Measurements from ENCODE around the gene IDH3B. TPM values are rescaled to one million over a fixed set of nuclear protein-coding genes. Genes with fewer than 3 reads are reported as not detected.
"Not testable (repeated sequence)": the region's sequence is repeated elsewhere in the genome, so short reads cannot be mapped to it uniquely, and the experiment has no call there.

IDH3B gene
- total RNA-seq, 1 experiment from 2014 or later, result 135 TPM

DNA sequence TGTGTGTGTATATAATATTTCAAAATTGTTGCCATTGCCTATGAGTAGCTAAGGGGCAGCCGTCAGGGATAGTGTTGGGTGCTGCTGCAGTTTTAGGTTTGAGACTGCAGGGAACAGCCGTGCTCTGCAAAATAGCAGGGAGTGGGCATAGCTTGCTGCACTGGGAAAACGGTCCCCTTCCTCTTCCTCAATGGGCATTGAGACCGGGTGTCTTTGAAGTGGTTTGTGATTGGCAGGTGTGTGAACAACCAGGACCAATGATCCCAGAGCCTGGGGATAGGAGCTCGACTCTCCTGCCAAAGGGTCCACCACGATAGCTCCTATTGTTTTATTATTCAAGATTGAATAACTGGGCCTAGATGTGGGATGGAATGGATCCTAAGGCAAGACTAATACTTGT lies 23.5 kb upstream of the IDH3B start:
- TF ChIP-seq, protein P1, sequence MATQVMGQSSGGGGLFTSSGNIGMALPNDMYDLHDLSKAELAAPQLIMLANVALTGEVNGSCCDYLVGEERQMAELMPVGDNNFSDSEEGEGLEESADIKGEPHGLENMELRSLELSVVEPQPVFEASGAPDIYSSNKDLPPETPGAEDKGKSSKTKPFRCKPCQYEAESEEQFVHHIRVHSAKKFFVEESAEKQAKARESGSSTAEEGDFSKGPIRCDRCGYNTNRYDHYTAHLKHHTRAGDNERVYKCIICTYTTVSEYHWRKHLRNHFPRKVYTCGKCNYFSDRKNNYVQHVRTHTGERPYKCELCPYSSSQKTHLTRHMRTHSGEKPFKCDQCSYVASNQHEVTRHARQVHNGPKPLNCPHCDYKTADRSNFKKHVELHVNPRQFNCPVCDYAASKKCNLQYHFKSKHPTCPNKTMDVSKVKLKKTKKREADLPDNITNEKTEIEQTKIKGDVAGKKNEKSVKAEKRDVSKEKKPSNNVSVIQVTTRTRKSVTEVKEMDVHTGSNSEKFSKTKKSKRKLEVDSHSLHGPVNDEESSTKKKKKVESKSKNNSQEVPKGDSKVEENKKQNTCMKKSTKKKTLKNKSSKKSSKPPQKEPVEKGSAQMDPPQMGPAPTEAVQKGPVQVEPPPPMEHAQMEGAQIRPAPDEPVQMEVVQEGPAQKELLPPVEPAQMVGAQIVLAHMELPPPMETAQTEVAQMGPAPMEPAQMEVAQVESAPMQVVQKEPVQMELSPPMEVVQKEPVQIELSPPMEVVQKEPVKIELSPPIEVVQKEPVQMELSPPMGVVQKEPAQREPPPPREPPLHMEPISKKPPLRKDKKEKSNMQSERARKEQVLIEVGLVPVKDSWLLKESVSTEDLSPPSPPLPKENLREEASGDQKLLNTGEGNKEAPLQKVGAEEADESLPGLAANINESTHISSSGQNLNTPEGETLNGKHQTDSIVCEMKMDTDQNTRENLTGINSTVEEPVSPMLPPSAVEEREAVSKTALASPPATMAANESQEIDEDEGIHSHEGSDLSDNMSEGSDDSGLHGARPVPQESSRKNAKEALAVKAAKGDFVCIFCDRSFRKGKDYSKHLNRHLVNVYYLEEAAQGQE (IDR thresholded peaks at IDR 0.05; ENCODE audit: insufficient read depth in 1 of 2, low read depth in 2 of 2, low read length in 1 of 2), result no peak
- TF ChIP-seq TCF7L2 (IDR thresholded peaks at IDR 0.05; ENCODE audit: low read depth, low read length) (peak; percentile 50; the same call in 1 of the 2 replicates), POLR2AphosphoS5 (IDR thresholded peaks at IDR 0.05; ENCODE audit: low read depth, low read length) (no peak)
- Histone ChIP-seq H3K9me3 (ENCODE audit: control insufficient read depth, insufficient read depth, low read depth, low read length) (no peaks in the 10 kb centered on the region), H3K27me3 (ENCODE audit: control insufficient read depth, insufficient read depth, low read length) (no peaks in the 10 kb centered on the region), H3K27ac (ENCODE audit: low read length) (no peak overlapping the region), H3K4me3 (ENCODE audit: low read depth in 2 of 2, low read length in 2 of 2) (no peak overlapping the region), H3K36me3 (ENCODE audit: control insufficient read depth, insufficient read depth, low read length) (no peaks in the 10 kb centered on the region), H3K4me1 (ENCODE audit: control insufficient read depth, insufficient read depth, low read length) (peaks cover 7% of the 10 kb centered on the region; the same call in 1 of the 2 replicates)
- intact Hi-C loops (cut with micrococcal nuclease; ENCODE audit: unreplicated experiment) (loop anchor here (5.0 kb wide), 2 partner anchors 55 to 165 kb away; no protein-coding TSS in a partner anchor), in situ Hi-C loops (cut with HindIII; ENCODE audit: low pct_unique_long_range_greater_than_20kb, low sequenced_read_pairs) (no loop called here)
- no peak for DNase-seq (ENCODE audit: low read depth, low spot score)
- no peak for ATAC-seq
- ChIA-PET POLR2A (no interaction called here), CTCF (interaction anchor here (0.6 to 1.5 kb wide), 2 partner anchors 16 to 145 kb away, joined by 3 to 4 read pairs; no protein-coding TSS in a partner anchor)
- BruUV-seq (replicated peaks), result no TSS peak

DNA sequence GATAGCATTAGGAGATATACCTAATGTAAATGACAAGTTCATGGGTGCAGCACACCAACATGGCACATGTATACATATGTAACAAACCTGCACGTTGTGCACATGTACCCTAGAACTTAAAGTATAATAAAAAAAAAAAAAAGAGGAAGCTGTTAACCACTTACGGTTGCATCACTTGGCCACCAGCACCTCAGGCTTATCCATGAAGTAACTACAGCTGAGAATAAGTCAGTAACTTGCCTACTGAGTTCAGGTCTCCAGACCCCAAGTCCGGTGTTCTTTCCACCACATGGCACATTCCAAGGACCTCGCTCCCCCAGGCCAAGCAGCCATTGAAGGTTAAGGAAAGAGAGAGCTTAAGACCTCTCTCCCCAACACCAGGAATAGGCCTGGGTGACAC lies 20.8 kb upstream of the IDH3B start:
- POLR2A ChIA-PET; H3K9me3 ChIP-seq (ENCODE audit: control insufficient read depth, insufficient read depth, low read depth, low read length); BruUV-seq (replicated peaks); H3K27me3 ChIP-seq (ENCODE audit: control insufficient read depth, insufficient read depth, low read length); H3K36me3 ChIP-seq (ENCODE audit: control insufficient read depth, insufficient read depth, low read length); in situ Hi-C loops (cut with HindIII; ENCODE audit: low pct_unique_long_range_greater_than_20kb, low sequenced_read_pairs); H3K4me3 ChIP-seq (ENCODE audit: low read depth in 2 of 2, low read length in 2 of 2); H3K27ac ChIP-seq (ENCODE audit: low read length); DNase-seq (ENCODE audit: low read depth, low spot score); H3K4me1 ChIP-seq (ENCODE audit: control insufficient read depth, insufficient read depth, low read length); ATAC-seq: not testable (repeated sequence)
- intact Hi-C loops (cut with micrococcal nuclease; ENCODE audit: unreplicated experiment), result loop anchor here (5.0 kb wide), 2 partner anchors 57 to 167 kb away; no protein-coding TSS in a partner anchor
- CTCF ChIA-PET, result interaction anchor here (0.6 kb wide), 1 partner anchor 15 kb away, joined by 5 read pairs; no protein-coding TSS in a partner anchor

DNA sequence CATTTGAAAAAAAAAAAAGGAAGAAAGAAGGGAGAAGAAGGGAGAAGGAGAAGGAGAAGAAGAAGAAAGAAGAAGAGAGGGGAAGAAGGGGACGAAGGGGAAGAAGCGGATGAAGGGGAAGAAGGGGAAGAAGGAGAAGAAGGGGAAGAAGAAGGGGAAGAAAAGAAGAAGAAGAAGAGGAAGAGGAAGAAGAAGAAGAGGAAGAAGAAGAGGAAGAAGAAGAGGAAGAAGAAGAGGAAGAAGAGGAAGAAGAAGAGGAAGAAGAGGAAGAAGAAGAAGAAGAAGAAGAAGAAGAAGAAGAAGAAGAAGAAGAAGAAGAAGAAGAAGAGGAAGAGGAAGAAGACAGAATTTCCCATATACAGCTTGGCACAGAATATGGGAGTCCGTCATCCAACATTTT lies 18.0 kb upstream of the IDH3B start:
- H3K9me3 ChIP-seq (ENCODE audit: control insufficient read depth, insufficient read depth, low read depth, low read length); H3K36me3 ChIP-seq (ENCODE audit: control insufficient read depth, insufficient read depth, low read length); CTCF ChIA-PET; ATAC-seq; intact Hi-C loops (cut with micrococcal nuclease; ENCODE audit: unreplicated experiment); POLR2A ChIA-PET; H3K4me3 ChIP-seq (ENCODE audit: low read depth in 2 of 2, low read length in 2 of 2); H3K27ac ChIP-seq (ENCODE audit: low read length); in situ Hi-C loops (cut with HindIII; ENCODE audit: low pct_unique_long_range_greater_than_20kb, low sequenced_read_pairs); H3K4me1 ChIP-seq (ENCODE audit: control insufficient read depth, insufficient read depth, low read length); DNase-seq (ENCODE audit: low read depth, low spot score); H3K27me3 ChIP-seq (ENCODE audit: control insufficient read depth, insufficient read depth, low read length); BruUV-seq (replicated peaks): not testable (repeated sequence)

DNA sequence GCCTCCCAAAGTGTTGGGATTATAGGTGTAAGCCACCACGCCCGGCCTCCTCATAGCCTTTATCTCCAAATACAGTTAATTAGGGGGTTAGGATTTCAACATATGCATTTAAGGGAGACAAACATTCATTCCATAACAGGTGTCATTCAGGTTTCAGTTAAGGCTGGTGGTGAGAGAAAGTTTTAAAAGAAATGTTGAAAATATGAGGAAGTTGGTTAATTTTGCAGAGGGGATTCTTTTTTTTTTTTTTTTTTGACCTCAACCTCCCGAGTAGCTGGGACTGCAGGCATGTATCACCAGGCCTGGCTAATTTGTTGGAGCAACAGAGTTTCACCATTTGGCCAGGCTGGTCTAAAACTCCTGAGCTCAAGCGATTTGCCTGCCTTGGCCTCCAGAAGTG lies 16.0 kb upstream of the IDH3B start:
- no peaks in the 10 kb centered on the region for H3K36me3 ChIP-seq (ENCODE audit: control insufficient read depth, insufficient read depth, low read length)
- in situ Hi-C loops (cut with HindIII; ENCODE audit: low pct_unique_long_range_greater_than_20kb, low sequenced_read_pairs), result no loop called here
- intact Hi-C loops (cut with micrococcal nuclease; ENCODE audit: unreplicated experiment), result no loop called here
- H3K4me1 ChIP-seq (ENCODE audit: control insufficient read depth, insufficient read depth, low read length), result no peaks in the 10 kb centered on the region
- 0 out of 2 replicates have a peak, but pooled peaks cover 2% of the 10 kb centered on the region for H3K27me3 ChIP-seq (ENCODE audit: control insufficient read depth, insufficient read depth, low read length)
- CTCF ChIA-PET, result no interaction called here
- ATAC-seq (no peak), DNase-seq (ENCODE audit: low read depth, low spot score) (no peak)
- H3K27ac ChIP-seq (ENCODE audit: low read length), result no peak overlapping the region
- no TSS peak for BruUV-seq (replicated peaks)
- no peaks in the 10 kb centered on the region for H3K9me3 ChIP-seq (ENCODE audit: control insufficient read depth, insufficient read depth, low read depth, low read length)
- POLR2A ChIA-PET, result no interaction called here
- TF ChIP-seq TCF7L2 (IDR thresholded peaks at IDR 0.05; ENCODE audit: low read depth, low read length) (no peak), POLR2AphosphoS5 (IDR thresholded peaks at IDR 0.05; ENCODE audit: low read depth, low read length) (no peak), SIN3A (IDR thresholded peaks at IDR 0.05; ENCODE audit: borderline replicate concordance, insufficient read depth, low read depth, low read length) (no peak)
- TF ChIP-seq, protein P2, sequence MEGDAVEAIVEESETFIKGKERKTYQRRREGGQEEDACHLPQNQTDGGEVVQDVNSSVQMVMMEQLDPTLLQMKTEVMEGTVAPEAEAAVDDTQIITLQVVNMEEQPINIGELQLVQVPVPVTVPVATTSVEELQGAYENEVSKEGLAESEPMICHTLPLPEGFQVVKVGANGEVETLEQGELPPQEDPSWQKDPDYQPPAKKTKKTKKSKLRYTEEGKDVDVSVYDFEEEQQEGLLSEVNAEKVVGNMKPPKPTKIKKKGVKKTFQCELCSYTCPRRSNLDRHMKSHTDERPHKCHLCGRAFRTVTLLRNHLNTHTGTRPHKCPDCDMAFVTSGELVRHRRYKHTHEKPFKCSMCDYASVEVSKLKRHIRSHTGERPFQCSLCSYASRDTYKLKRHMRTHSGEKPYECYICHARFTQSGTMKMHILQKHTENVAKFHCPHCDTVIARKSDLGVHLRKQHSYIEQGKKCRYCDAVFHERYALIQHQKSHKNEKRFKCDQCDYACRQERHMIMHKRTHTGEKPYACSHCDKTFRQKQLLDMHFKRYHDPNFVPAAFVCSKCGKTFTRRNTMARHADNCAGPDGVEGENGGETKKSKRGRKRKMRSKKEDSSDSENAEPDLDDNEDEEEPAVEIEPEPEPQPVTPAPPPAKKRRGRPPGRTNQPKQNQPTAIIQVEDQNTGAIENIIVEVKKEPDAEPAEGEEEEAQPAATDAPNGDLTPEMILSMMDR (IDR thresholded peaks at IDR 0.05), result no peak
- TF ChIP-seq, protein P1 (IDR thresholded peaks at IDR 0.05; ENCODE audit: insufficient read depth in 1 of 2, low read depth in 2 of 2, low read length in 1 of 2), result no peak
- no peak overlapping the region for H3K4me3 ChIP-seq (ENCODE audit: low read depth in 2 of 2, low read length in 2 of 2)

All from Panc1 (cell line).